Stimulated activated CD4-positive, alpha-beta T cell treated with anti-CD3 and anti-CD28 coated beads, Interleukin-15, amount 100 ng/mL, for 48 hours (primary cell): Measurements from ENCODE around the gene RBM18.

Experiments
- DNase-seq, 2 donors: peaks; one replicate each; pipeline ENCODE4 v3.0.0-alpha.2; 2020; ENCODE audit warnings: low read depth in 2 of 2

RBM18 gene

DNA sequence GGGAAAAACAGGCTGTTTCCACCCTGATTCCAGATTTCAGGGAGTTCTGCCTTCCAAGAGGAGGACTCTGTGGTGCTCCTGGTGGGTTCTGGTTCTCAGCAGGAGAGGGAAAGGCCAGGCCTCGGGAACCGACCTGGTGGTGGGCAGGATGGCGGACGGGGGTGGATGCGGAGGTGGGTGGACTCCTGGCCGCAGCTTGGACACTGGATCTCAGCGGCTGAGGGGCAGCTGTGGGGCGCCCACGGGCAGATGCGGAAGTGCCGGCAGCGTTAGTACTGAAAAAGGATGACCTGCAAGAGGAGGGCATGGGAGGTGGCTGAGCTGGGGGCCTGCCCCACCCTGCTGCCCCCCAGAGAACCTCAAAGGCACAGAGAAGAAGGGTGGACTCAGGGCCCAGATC, 60.1 kb downstream of the RBM18 start:
- DNase-seq, result no peak

DNA sequence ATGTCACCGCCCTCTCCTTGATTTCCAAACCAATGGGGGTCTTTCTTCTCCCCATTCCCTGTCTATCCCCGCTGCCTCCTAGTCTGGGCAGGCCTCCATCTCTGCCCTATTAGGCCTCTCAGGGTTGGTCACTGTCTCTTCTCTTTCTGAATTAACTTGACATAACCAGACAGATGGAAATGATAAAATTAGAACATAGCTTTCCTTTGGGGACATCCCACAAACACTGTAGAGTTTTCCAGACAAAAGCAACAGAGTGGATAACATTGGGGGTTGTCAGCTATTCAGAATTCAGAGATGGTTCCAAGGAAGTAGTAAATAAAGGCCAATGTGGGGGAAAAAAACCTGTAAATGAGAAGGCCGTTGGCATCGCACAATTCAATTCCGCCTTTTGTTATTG, 60.6 kb downstream of the RBM18 start:
- no peak for DNase-seq

DNA sequence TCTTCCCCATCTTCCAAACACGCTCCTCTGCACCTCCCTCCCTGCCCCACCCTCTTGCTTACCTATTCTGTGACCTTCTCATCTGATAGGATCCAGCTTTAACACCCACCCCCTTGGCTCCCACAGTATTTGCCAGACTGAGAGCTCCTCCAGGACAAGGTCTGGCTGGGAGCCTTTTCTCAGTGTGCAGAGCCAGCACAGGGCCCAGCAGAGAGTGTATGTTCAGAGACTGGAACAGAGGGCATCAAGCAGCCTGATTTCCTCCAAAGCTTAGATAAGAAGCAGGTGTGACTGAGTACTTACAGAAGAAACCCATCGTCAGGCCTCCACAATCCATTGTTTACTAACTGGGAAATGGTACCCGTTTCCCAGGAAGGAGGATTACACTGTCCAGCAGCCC, 62.5 kb downstream of the RBM18 start:
- no peak for DNase-seq

DNA sequence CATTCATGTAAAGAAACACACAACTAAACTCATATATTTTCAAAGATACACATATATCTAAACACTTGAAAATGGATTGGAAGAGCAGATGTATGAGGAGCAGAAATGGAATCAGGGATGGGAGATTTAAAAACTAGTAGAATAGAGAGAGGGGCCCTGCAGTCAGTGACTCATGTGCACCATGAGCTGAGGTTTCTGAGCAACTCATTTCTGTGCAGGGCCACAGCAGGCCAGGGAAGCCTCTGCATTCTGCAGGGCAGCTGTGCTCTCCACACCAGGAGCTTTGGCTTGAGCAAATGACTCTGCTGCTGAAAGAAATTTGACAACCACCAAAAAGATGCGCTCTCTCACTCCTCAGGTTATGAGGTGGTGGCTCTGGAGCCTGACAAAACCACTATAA, 63.0 kb downstream of the RBM18 start:
- no peak for DNase-seq

DNA sequence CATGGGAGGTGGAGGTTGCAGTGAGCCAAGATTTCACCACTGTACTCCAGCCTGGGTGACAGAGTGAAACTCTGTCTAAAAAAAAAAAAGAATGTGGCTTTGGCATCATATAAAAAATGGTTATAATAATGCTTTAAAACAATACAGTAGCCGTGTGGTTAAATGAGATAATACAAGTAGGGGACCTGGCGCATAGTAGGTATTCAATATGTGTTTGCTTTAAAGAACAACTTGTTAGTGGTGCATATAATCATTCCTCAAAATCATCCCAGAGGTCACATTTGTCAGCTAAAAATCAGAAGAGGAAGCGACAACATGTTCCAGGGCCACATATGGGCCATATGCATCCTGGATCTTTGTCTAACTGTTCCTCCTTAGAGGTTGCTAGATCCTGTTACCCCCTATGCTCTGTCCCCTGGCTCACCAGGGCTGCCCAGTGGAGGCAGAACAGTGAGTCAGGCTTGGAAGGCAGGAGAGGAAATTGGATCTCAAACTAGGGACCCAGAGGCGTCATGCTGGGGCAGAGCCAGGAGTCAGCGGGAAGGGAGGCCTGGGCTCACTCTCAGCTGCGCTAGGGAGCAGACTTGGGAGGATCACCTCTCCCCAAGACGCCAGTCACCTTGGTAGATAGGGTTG, 63.6 kb downstream of the RBM18 start:
- no peak for DNase-seq

DNA sequence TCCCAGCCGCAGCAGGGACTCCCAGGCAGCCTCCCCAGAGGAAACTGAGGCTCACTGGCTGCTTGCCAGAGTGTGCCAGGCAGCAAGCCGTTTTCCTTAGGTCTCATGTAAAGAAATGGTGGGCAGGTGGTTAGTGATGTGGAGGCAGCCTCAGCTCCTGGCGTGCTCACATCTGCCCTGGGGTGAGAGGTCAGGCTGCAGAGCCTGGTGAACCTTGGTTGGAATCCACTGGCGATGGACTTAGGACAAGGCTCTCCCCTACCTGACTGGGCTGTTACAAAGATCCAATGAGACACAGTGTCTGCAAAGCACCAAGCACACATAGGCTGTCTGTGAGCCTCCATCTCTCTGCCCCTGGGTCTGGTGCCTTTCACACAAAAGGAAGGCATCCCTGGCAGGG, 66.8 kb downstream of the RBM18 start:
- no peak for DNase-seq

DNA sequence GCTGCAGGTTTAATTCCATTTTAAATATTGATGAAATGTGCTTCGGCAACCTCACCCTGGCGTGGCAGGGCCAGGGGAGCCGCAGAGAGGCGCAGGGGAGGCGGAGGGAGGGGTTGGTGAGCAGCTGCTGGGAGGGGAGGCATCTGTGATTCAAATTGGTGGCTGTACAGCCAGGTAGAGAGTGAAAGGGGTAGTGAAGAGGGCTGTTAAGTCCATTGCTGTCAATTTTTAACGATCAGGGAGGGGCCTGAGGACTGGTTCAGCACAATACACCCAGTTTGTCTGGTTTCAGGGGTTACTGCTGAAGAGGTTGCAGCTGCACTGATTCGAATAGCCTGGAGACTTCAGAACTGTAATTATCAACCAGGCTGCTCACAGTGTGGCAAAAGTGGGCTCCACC, 67.2 kb downstream of the RBM18 start:
- DNase-seq, result no peak

DNA sequence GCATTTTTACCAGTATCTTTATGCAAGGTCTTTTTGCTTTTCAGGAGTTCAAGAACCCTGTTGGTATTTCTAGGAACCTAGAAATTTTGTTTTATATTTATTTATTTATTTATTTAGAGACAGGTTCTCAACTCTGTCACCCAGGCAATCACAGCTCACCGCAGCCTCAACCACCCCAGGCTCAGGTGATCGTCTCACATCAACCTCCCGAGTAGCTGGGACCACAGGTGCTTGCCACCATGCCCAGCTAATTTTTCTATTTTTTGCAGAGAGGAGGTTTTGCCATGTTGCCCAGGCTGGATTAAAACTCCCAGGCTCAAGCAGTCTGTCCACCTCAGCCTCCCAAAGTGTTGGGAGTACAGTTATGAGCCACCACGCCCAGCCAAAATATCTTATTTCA, 68.8 kb downstream of the RBM18 start:
- no peak for DNase-seq

DNA sequence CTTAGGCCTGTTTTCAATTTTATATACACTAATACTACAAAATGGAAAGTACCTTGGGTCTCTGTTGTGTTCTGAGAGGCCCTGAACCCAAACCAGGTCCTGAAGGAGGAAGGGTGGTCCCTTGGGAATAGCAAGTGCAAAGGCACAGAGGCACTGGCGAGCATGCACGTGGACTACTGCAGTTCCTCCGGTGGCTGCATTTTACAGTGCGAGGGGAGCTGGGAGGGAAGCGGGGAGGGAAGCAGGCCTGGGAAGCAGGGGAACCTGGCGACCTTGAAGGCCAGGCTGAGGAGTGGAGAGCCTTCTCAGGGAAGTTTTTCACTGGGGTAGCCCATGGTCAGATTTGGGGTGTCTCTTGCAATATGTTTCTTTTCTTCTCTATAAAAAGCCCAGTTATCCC, 71.0 kb downstream of the RBM18 start:
- DNase-seq, result no peak

DNA sequence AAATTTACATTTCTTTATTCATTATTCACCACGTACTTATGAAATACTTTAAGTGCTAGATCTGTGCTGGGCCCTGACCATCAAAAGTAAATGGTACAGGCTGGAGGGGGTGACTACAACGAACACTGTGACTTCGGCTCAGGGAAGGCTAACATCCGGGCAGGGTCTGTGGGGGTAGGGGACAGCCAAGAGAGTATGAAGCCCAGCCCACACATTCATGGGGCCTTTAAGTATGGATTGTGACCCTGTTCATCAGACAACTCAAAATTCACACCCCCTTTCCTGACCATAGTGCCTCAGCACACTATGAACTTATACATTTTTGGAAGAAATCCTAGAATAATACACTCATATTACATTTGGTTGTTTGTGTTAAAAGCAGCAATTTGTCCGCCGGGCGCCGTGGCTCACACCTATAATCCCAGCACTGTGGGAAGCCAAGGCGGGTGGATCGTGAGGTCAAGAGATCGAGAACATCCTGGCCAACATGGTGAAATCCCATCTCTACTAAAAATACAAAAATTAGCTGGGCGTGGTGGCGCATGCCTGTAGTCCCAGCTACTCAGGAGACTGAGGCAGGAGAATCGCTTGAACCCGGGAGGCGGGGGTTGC, 71.6 kb downstream of the RBM18 start:
- no peak for DNase-seq

DNA sequence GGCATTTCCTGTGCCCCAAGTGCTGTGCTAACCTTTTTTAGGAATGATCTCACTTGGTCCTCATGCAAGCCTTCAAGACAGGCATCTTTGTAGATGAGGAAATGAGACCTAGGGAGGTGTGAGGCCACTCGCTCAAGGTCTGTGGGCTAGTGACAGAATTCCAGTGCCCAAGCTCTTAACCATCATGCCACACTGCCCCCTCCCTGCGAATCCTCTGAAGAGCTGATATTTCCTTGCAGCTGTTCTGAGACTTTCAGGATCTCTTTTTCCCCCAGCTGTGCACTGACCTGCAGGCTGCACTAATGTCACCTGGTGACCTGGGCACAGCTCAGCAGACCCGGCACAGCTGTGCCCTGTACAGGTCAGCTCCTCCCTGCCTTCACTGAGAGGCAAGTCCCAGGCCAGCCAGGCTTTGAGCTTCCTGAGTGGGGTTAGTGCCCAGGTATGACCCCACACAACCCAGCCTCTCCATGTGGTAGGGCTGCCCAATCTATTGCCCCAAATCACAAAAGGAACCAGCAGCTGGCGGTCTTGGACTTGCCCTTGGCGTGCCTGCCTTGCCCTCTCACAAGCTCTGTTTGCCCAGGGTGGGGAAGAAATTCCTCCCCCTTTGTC, 72.3 kb downstream of the RBM18 start:
- no peak for DNase-seq

DNA sequence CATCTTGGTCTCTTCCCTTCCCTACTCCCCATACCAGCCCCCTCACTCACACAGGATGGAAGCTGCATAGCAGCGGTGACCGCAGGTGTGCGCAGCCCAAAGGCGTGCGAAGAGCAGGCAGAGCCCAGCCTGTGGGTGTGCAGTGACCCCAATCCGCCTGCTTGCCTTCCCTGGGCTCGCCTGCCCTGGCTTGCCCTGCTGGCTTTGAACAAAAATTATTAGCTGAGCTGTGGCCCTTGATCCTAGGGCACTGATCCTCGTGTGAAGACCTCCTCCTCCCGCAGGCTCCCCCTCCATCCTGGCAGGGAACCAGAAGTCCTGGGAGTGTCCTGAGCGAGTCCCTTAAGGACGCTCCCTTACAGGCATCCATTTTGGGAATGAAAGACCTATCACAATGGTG, 73.1 kb downstream of the RBM18 start:
- DNase-seq, result no peak

DNA sequence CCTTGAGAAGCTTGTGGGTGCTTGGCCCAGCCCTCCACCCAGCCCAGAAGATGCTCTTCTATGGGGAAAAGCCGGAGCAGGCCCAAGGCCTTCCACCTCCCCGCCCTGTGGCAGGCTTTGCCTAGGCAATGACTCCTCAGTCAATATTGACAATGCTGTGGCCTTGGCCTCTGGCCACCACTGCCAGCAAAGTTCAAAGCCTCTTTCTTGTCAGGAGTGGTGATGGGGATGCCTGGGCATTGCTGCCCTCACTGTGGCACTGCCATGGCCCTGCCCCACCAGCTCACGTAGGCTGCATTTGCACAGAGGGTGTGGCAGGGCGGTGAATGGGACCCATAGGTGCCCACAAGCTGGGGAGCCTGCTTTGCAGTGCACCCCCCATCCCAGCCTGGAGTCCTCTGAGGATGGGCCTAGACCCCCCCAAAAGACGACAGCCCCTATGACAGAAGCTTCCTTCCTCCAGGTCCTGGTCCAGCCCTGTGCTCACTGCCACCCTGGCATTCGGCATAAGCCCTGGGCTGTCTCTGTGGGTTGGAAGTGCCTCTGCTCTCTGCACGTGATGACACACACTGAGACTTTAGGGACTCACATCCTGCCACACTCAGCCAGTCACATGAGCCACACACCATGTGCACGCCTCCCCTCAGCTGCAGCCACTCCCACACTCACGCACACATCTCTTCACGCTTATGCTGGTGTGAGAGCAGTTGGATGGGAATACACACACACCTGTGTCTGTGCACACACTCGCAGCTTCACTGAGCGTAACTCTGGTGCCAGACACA, 73.9 kb downstream of the RBM18 start:
- DNase-seq, result no peak

DNA sequence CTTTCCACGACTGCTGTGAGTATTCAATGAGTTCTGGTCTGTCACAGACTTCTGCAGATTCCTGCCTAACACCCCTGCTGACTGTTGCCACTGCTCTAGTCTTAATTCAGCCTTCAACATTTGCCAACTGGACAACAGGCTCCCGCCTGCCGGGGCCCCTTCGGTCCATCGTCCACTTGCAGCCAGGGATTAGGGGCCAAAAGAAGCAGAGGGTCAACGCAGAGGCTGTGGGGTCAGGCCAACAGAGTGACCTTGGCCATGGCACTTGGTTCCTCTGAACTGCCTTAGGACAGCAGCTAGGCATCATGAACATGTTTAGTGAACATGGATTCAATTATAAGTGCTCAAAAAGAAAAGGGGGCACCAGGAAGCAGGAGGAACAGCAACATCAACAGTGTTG, 76.3 kb downstream of the RBM18 start:
- no peak for DNase-seq
